PC-3 (cell line): ENCODE results near the gene RBBP5.

Experiments
- CTCF ChIP-seq: fragments of 300-600 bp; sonication (generic); conservative IDR thresholded peaks from 2 replicates; pipeline ENCODE4 v1.5.1; 2017; ENCODE audit warnings: antibody characterized with exemption, low read depth, mild to moderate bottlenecking, low read length
- EZH2 ChIP-seq: fragments of 300-600 bp; sonication (generic); IDR thresholded peaks from one replicate; pipeline ENCODE4 v1.6.1; 2017; ENCODE audit warnings: antibody characterized with exemption, mild to moderate bottlenecking, low read length; ENCODE audit not compliant: unreplicated experiment

- TF ChIP-seq CTCF (peak; percentile 99), EZH2 (no peak)
These were observed 60.1 kb downstream of the RBBP5 start for GRCh38 chr1:205061665-205062069.
